Esophagus muscularis mucosa (tissue), 4 donors: ENCODE data around the gene SLC22A2.

Experiments used
- EP300 ChIP-seq: sonication (generic); formaldehyde crosslinking; IDR thresholded peaks from one replicate; pipeline ENCODE4 v1.6.1; 2017; ENCODE audit warnings: antibody characterized with exemption
- POLR2A ChIP-seq: fragments of 450-650 bp; IDR thresholded peaks from one replicate; pipeline ENCODE4 v1.6.1; 2017; ENCODE audit warnings: antibody characterized with exemption, moderate library complexity, mild to moderate bottlenecking, low read depth
- POLR2AphosphoS5 ChIP-seq, 2 donors: sonication (generic); formaldehyde crosslinking; IDR thresholded peaks; one replicate each; pipeline ENCODE4 v1.6.1; 2017; ENCODE audit warnings: antibody characterized with exemption in 2 of 2
- TF ChIP-seq, protein P1 (sequence below), 3 experiments: fragments of 200-600 bp in 2 of 3; fragments of 450-650 bp in 1 of 3; sonication (generic) in 2 of 3; IDR thresholded peaks; one replicate each; pipeline ENCODE4 v1.5.1; 2017 to 2019; ENCODE audit warnings: antibody characterized with exemption in 3 of 3, mild to moderate bottlenecking in 2 of 3, moderate library complexity in 1 of 3

DNA sequence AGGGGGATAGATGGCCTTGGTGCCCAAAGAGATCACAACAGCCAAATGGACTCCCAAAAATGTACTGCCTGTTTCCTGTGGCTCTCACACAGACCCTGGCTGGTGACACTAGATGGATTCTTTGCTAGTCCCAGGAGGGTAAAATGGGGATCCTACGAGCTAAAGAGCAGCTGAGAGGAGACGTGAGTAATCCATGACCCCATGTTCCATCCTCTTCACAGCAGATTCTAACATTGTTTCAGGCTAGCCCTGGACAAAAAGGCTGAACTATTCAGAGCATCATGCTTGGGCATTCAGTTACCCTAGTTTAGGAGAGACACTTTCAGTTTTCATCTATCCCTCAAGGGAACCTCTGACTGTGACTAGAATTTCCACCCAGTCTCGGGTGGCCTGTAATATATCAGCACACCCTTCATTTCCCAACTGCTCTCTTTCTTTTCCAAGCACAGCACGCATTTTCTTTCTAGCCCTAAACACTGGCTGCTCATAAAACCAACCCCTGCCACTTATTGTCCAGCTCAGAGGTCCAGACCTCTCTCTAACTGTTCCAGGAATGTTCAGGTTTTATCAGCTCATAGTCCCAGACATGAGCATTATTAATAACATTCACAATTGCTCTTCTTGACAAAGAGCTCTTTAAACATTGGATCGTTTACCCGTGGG is 88.5 kb downstream of the SLC22A2 start:
- TF ChIP-seq POLR2AphosphoS5 (IDR thresholded peaks at IDR 0.05) (no peak), EP300 (no peak), POLR2A (no peak)
- TF ChIP-seq, protein P1, sequence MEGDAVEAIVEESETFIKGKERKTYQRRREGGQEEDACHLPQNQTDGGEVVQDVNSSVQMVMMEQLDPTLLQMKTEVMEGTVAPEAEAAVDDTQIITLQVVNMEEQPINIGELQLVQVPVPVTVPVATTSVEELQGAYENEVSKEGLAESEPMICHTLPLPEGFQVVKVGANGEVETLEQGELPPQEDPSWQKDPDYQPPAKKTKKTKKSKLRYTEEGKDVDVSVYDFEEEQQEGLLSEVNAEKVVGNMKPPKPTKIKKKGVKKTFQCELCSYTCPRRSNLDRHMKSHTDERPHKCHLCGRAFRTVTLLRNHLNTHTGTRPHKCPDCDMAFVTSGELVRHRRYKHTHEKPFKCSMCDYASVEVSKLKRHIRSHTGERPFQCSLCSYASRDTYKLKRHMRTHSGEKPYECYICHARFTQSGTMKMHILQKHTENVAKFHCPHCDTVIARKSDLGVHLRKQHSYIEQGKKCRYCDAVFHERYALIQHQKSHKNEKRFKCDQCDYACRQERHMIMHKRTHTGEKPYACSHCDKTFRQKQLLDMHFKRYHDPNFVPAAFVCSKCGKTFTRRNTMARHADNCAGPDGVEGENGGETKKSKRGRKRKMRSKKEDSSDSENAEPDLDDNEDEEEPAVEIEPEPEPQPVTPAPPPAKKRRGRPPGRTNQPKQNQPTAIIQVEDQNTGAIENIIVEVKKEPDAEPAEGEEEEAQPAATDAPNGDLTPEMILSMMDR (IDR thresholded peaks at IDR 0.05): no peak
